Measurements from ENCODE around the gene P3H1. TPM values are rescaled to one million over a fixed set of nuclear protein-coding genes. Genes with fewer than 3 reads are reported as not detected.

The P3H1 gene
- total RNA-seq, 1 donor from 2014 or later: 178 TPM

DNA sequence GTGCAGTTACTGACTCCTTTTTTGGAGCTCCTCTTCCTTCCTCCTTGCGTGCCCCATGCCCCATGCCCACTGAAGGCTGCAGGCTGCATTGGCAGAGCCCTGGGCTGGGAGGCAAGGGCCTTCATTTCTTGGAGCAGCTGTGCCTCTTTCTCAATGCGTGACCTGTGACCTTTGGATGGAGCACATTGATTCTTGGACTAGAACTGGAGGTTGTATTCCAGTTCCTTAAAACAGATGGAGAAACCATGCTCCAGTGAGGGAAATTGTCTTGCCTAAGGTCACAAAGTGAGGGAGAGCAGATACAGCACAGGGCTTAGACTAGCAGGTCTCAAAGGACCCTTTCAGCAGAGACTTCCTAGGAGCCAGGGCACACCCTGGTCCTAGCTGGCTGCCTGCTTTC lies 27.0 kb upstream of the P3H1 start:
- H3K4me3 Mint-ChIP-seq (ENCODE audit: unreplicated experiment): no peak overlapping the region
- no peaks in the 10 kb centered on the region for H3K9me3 Mint-ChIP-seq (ENCODE audit: unreplicated experiment)
- H3K36me3 Mint-ChIP-seq (ENCODE audit: low read depth, unreplicated experiment): no peaks in the 10 kb centered on the region
- TF ChIP-seq, protein P1, sequence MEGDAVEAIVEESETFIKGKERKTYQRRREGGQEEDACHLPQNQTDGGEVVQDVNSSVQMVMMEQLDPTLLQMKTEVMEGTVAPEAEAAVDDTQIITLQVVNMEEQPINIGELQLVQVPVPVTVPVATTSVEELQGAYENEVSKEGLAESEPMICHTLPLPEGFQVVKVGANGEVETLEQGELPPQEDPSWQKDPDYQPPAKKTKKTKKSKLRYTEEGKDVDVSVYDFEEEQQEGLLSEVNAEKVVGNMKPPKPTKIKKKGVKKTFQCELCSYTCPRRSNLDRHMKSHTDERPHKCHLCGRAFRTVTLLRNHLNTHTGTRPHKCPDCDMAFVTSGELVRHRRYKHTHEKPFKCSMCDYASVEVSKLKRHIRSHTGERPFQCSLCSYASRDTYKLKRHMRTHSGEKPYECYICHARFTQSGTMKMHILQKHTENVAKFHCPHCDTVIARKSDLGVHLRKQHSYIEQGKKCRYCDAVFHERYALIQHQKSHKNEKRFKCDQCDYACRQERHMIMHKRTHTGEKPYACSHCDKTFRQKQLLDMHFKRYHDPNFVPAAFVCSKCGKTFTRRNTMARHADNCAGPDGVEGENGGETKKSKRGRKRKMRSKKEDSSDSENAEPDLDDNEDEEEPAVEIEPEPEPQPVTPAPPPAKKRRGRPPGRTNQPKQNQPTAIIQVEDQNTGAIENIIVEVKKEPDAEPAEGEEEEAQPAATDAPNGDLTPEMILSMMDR (IDR thresholded peaks at IDR 0.05; ENCODE audit: unreplicated experiment): no peak
- H3K4me1 Mint-ChIP-seq (ENCODE audit: unreplicated experiment): peaks cover 4% of the 10 kb centered on the region
- no peak for DNase-seq (ENCODE audit: low spot score)
- H3K27me3 Mint-ChIP-seq (ENCODE audit: unreplicated experiment): no peaks in the 10 kb centered on the region
- no peak overlapping the region for H3K27ac Mint-ChIP-seq (ENCODE audit: unreplicated experiment)

DNA sequence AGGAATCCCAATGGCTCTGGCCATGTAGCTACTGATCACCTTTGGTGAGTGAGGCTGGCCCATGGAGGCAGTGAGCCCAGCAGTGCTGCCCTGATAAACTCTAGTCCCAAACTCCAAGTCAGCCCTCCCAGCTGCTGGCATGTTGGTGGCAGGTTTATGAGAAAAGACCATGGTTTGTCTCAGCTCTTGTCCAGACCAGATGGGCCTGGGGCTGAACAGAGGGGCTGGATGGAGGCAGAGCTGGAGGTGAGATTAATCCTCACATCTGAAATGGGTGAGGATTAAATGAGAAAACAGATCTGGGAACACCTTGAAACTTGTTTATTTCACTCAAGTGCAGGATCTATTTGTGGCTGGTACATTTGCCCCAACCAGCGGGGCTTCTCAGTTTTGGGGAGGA lies 21.2 kb upstream of the P3H1 start:
- TF ChIP-seq, protein P1 (IDR thresholded peaks at IDR 0.05; ENCODE audit: unreplicated experiment): no peak
- no peak overlapping the region for H3K27ac Mint-ChIP-seq (ENCODE audit: unreplicated experiment)
- H3K36me3 Mint-ChIP-seq (ENCODE audit: low read depth, unreplicated experiment): peaks cover 7% of the 10 kb centered on the region
- H3K9me3 Mint-ChIP-seq (ENCODE audit: unreplicated experiment): no peaks in the 10 kb centered on the region
- DNase-seq (ENCODE audit: low spot score): no peak
- H3K4me1 Mint-ChIP-seq (ENCODE audit: unreplicated experiment): peaks cover 16% of the 10 kb centered on the region
- no peak overlapping the region for H3K4me3 Mint-ChIP-seq (ENCODE audit: unreplicated experiment)
- H3K27me3 Mint-ChIP-seq (ENCODE audit: unreplicated experiment): peaks cover 3% of the 10 kb centered on the region

DNA sequence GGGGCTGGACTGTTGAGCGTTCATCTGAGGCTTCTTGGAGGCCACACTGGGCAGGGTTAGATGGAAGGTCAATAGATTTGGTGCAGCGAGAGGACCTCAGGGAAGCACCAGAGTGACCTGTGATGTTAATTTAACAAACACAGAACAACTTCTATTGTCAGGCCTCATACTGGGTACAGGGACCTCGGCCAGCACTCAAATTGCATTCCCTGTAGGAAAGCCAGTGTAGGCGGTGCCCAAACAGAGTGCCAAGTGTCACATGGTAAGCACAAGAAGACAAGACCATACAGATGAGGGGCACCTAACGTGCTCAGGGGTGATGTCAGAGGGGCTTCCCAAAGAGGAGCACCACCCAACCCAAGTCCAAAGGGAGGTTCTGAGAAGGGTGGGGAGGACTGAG lies 19.3 kb upstream of the P3H1 start:
- TF ChIP-seq, protein P1 (IDR thresholded peaks at IDR 0.05; ENCODE audit: unreplicated experiment): no peak
- no peaks in the 10 kb centered on the region for H3K9me3 Mint-ChIP-seq (ENCODE audit: unreplicated experiment)
- no peak for DNase-seq (ENCODE audit: low spot score)
- H3K36me3 Mint-ChIP-seq (ENCODE audit: low read depth, unreplicated experiment): peaks cover 7% of the 10 kb centered on the region
- peak overlapping the region; percentile 77 for H3K27ac Mint-ChIP-seq (ENCODE audit: unreplicated experiment)
- H3K4me3 Mint-ChIP-seq (ENCODE audit: unreplicated experiment): no peak overlapping the region
- H3K4me1 Mint-ChIP-seq (ENCODE audit: unreplicated experiment): peaks cover 16% of the 10 kb centered on the region
- H3K27me3 Mint-ChIP-seq (ENCODE audit: unreplicated experiment): peaks cover 3% of the 10 kb centered on the region

DNA sequence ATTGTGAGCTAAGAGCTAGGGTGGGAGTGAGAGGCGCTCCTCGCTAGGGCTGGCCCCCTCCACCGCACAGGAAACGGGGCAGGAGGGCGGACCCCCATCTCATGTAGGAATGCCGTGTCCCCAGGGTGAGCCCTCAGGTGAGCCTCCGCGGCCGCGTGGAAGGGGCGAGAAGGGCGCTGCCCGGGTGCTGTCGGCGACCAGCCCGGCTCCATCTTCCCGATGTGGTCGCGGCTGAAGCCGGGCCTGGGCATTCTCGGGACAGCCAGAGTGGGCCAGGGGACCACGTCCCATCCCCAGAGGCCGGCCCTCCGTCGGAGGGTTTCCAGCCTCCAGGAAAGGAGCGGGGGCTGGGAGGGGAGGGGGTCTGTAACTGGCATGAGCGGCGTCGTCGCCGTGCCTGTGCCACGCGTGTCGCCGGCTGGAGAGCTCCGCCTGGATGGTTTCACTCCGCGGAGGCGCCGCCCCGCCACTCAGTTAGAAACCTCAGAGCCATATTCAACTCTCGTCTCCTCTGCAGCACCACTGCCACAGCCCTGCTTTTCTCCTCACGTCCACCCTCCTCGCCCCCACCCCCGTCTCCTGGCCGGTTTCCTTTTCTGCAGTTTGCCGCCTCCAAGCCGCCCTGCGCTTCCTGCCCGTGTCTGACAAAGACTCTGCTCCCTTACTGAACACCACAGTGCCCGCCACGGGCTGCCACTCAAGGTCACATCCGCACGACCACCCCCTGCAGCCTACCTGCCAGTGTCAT lies 18.3 kb upstream of the P3H1 start, which contains the start of gene TMEM269:
Gene TMEM269, plus strand, starts transcription at position 46 of the 748 bp plus-strand sequence. CDS start 4,903 bp downstream, outside the sequence.
- TF ChIP-seq, protein P1 (IDR thresholded peaks at IDR 0.05; ENCODE audit: unreplicated experiment): no peak
- peaks cover 5% of the 10 kb centered on the region for H3K27me3 Mint-ChIP-seq (ENCODE audit: unreplicated experiment)
- H3K9me3 Mint-ChIP-seq (ENCODE audit: unreplicated experiment): no peaks in the 10 kb centered on the region
- H3K4me3 Mint-ChIP-seq (ENCODE audit: unreplicated experiment): no peak within 1 kb of the TSS
- H3K27ac Mint-ChIP-seq (ENCODE audit: unreplicated experiment): peak within 1 kb of the TSS; percentile 77
- DNase-seq (ENCODE audit: low spot score): peak; percentile 49
- peaks cover 13% of the 10 kb centered on the region for H3K36me3 Mint-ChIP-seq (ENCODE audit: low read depth, unreplicated experiment)
- peaks cover 16% of the 10 kb centered on the region for H3K4me1 Mint-ChIP-seq (ENCODE audit: unreplicated experiment)

DNA sequence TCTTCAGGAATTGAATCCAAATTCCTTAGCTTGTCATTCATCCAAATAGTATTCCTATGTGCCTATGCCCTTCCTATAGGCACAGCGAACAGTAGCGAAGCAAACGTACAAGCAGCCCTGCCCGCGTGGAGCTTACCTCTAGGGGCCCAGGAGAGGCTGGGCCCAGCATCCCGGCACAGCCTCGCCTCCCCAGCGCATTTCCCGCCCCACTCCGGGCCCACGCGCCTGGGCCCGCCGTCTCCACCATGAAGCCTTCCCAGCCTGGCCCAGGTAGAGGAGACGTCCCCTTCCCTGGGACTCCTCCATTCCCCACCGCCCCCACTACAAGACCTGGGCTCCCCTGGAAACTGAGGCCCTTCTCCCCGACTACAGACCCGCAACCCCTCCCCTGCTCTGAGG lies 17.7 kb upstream of the P3H1 start:
- peaks cover 5% of the 10 kb centered on the region for H3K27me3 Mint-ChIP-seq (ENCODE audit: unreplicated experiment)
- H3K4me3 Mint-ChIP-seq (ENCODE audit: unreplicated experiment): no peak overlapping the region

More for the DNA sequence above, 17.7 kb upstream of the P3H1 start:
- H3K27ac Mint-ChIP-seq (ENCODE audit: unreplicated experiment): peak overlapping the region; percentile 36
- no peaks in the 10 kb centered on the region for H3K9me3 Mint-ChIP-seq (ENCODE audit: unreplicated experiment)
- TF ChIP-seq, protein P1 (IDR thresholded peaks at IDR 0.05; ENCODE audit: unreplicated experiment): no peak
- H3K36me3 Mint-ChIP-seq (ENCODE audit: low read depth, unreplicated experiment): peaks cover 15% of the 10 kb centered on the region
- H3K4me1 Mint-ChIP-seq (ENCODE audit: unreplicated experiment): peaks cover 16% of the 10 kb centered on the region
- no peak for DNase-seq (ENCODE audit: low spot score)

Measured in endothelial cell (in vitro differentiated cells).